ENCODE data around the gene MEGF6.
"Not testable (repeated sequence)": the region's sequence is repeated elsewhere in the genome, so short reads cannot be mapped to it uniquely, and the experiment has no call there.

Gene MEGF6

DNA sequence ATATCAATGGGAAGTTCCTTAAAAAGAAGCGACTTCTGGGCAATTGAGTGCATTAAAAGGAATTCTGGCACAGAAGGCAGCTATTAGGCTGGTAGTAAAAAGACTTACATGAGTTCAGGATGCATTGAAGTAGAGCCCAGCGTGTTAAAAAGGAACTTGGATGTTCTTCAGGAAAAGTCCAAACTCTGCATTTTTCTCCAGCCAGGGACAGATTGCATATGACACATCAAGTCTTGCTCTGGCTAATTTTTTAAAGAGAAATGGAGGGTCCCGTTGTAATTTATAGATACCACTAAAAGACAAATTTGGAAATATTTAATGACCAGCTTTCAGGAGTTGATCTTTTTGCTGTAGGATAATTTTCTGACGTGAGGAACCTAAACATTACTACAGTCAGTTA lies 14.7 kb upstream of the MEGF6 start:
- no peak for DNase-seq

DNA sequence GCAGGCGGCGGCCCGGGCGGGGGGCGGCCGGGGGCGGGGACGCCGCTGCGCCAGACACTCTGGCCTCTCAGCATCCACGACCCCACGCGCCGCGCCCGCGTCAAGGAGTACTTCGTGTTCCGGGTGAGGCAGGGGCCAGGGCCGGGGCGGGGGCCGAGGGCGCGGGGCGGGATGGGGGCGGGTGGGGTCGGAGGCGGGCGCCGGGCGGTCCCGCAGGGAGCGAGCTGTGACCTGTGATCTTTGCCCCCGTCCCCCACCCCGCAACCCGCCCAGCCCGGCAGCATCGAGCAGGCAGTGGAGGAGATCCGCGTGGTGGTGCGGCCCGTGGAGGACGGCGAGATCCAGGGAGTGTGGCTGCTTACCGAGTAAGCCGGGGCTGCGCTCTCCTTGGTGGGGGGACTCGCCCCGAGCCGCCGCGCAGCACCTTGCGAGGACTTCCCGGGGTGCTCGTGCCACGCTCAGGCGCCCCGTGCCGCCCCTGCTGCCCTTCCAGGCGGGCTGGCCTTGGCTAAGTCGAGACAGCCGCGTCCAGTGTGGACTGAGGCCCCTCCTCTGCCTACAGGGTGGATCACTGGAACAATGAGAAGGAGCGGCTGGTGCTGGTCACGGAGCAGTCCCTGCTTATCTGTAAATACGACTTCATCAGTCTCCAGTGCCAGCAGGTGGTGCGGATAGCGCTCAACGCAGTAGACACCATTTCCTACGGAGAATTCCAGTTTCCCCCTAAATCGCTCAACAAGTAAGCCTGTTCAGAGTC lies 14.0 kb upstream of the MEGF6 start:
- DNase-seq: peak; percentile 28

DNA sequence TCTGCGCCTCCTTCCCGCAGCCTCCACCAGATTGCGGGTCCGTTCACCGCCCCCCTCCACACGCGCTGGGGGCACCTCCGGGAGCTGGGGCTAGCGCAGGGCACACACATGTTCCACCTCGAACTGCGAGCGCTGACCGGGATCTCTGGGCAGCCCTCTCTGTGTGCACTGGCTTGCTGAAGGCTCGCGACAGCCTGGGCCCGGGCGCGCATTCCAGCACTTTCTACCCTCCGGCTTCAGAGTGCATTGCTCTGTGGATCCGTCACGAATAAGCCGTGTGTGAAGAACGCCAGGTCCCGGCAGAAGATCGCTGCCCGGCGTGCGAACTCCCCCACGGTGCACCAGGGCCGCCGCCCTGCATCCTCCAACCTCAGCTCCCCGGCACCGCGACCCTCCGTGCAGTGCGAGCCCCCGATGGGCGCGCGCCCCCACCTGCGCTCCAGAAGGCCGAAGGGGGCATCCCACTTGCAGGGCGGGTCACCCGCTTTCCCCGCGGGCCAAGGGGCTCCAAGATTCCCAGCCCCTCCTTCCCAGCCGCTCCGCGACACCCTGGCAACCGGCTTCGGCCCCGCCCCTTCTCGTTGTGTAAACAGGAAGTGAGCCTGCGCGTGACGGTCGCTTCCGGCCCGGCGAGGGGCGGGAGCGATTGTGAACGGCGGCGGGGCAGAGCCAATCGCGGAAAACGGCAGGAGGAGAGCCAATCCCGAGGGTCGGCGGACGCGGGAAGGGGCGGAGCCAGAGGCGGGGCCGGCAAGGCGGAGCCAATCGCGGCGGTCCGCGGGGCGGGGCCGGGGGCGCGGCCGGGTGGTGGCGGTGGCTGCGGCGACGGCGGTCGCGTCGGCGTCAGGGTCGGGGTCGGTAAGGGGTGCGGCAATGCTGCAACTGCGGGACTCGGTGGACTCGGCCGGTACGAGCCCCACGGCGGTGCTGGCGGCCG lies 13.2 kb upstream of the MEGF6 start, which contains the start of gene TPRG1L:
Gene TPRG1L, plus strand, starts transcription at position 816 of the 937 bp plus-strand sequence. Its CDS starts 58 bp downstream, at position 874.
- DNase-seq: peak; percentile 98

DNA sequence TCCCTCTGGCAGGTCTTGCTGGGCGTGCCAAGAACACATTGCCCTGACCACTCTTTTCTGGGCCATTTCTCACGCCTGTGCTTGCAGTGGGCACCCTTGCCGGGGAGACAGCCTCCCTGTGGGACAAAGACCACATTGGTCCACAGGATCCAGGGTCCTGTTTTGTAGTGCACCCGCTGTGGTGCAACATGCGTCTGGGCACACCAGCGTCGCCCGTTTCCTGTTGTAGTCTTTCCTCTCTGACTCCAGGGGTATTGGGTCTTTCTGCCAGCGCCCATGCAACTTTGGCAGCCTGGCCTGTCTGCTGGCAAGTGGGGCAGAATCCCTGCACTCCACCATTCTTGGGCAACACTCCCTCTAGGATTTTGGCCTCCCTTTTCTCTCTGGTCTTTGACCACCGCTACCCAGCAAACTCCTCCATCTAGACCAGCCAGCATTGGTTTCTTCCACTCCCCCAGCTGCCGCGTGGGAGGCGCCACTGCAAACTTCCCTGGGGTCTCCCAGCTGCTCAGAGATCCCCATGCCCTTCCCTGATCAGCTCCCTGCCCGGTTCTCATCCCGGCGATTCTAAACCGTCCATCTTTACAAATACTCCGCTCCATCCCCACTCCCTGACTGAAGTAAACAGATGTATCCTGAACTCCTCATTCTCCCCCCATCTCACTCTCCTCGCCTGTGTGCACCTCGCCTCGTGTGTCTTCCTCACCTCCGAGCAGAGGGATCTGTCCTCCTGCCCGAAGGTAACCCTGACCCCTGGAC lies 12.3 kb upstream of the MEGF6 start:
- DNase-seq: no peak

DNA sequence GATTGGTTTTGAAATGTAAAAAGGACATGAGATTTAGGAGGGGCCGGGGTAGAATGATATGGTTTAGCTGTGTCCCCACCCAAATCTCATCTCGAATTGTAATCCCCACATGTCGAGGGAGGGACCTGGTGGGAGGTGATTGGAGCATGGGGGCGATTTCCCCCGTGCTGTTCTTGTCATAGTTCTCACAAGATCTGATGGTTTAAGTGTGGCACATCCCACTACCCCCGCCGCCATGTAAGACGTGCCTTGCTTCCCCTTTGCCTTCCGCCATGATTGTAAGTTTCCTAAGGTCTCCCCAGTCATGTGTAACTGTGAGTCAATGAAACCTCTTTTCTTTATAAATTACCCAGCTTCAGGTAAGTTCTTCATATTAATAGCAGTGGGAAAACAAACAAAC lies 10.8 kb upstream of the MEGF6 start:
- not testable (repeated sequence) for DNase-seq

DNA sequence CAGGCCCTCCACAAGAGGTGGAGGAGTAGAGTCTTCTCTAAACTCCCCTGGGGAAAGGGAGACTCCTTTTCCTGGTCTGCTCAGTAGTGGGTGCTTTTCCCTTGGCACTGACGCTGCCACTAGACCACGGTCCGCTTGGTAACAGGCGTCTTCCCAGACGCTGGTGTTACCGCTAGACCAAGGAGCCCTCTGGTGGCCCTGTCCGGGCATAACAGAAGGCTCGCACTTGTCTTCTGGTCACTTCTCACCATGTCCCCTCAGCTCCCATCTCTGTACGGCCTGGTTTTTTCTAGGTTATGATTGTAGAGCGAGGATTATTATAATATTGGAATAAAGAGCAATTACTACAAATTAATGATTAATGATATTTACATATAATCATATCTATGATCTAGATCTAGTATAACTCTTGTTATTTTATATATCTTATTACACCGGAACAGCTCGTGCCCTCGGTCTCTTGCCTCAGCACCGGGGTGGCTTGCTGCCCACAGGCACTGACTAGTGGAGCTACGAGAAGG lies 9.9 kb upstream of the MEGF6 start:
- DNase-seq: not testable (repeated sequence)

DNA sequence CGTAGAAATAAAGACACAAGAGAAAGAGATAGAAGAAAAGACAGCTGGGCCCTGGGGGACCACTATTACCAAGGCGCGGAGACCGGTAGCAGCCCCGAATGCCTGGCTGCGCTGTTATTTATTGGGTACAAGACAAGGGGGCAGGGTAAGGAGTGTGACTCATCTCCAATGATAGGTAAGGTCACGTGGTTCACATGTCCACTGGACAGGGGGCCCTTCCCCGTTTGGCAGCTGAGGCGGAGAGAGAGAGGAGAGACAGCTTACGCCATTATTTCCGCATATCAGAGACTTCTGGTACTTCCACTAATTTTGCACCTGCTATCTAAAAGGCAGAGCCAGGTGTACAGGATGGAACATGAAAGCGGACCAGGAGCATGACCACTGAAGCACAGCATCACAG lies 9.4 kb upstream of the MEGF6 start:
- no peak for DNase-seq

DNA sequence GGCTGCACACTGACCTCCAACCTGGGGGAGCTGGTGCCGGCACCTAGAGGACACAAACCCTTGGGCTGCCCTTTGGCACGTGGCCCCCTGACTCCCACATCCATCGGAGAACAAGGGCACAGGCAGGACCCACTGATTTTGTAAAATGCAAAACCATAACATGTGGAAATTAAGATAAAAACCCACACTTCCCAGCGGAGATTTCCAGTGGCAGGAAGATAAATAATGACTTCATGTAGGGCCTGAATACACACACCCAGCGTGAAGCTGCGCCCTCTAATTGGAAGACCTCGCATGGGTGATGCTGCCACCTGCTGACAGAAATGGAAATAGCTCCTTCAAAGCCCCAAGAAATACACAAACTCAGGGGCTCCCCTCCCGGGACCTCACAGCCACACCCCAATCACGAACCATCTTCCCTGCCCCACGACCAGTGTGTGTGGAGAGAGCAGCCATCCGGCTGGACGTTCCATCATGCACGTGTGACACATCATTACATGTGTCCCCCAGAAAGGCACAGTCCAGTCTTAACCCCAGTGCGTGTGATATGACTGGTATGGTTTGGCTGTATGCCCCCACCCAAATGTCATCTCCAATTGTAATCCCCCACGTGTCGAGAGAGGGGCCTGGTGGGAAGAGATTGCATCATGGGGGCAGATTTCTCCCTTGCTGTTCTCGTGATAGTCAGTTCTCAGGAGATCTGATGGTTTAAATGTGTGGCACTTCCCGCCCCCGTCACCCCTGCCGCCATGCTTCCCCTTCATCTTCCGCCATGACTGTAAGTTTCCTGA lies 7.8 kb upstream of the MEGF6 start:
- peak; percentile 73 for DNase-seq

DNA sequence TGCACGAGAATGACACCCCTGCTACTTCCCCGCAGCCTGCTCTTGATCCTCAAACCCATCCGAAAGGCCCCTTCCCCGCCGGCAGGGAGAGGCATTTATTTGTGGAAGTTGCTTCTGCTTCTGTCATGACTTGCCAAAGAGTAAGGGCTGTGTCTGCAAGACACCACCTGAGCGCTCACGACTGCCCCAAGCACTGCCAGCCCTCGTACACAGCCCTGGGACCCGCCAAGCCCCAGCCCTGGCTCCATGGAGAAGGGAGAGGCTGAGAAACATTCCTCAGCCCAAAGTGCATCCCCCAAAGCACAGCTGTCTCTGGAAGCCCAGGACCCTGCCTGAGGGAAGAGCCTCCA lies 7.2 kb upstream of the MEGF6 start:
- DNase-seq: no peak

DNA sequence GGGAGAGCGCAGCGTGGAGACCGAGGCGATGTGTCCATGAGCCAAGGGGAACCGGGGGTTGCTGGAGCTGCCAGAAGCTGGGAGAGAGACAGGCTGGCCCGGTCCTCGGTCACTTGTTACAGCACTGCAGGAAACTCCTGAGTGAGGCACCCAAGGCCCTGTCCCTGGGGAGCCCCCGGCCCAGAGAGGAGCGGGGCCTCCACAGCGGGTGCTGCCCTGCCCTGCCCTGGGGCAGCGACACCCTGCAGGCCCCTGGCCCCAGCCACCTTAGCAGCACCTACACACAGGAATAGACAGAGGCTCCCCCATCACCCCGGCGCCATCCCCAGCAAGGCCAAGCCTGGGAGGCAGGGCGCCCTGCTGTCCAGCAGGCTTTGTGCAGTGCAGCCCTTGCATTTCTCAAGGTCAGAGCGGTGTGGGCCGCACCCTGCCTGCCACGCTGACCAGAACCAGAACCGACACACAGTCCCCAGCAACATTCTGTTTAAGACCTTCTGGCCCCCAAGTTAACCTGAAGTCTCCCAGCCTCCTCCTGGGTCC lies 6.6 kb upstream of the MEGF6 start:
- DNase-seq: no peak

DNA sequence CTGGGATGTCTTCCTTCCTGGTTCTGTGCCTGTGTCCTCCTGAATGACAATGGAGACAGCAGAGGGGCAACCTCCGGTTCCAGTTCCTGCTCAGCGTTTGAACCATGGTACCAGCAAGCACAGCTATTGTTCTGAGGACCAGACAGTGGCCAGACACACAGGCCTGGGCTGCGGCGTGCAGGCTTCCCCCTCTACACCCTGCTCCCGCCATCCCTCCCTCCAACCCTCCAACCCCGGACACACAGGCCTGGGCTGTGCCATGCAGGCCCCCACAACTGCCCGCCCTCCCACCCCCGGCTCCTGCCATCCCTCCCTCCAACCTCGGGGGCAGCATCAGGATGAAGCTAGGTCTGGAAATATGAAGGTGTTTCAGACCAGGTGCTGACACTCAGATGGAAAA lies 5.6 kb upstream of the MEGF6 start:
- DNase-seq: no peak

DNA sequence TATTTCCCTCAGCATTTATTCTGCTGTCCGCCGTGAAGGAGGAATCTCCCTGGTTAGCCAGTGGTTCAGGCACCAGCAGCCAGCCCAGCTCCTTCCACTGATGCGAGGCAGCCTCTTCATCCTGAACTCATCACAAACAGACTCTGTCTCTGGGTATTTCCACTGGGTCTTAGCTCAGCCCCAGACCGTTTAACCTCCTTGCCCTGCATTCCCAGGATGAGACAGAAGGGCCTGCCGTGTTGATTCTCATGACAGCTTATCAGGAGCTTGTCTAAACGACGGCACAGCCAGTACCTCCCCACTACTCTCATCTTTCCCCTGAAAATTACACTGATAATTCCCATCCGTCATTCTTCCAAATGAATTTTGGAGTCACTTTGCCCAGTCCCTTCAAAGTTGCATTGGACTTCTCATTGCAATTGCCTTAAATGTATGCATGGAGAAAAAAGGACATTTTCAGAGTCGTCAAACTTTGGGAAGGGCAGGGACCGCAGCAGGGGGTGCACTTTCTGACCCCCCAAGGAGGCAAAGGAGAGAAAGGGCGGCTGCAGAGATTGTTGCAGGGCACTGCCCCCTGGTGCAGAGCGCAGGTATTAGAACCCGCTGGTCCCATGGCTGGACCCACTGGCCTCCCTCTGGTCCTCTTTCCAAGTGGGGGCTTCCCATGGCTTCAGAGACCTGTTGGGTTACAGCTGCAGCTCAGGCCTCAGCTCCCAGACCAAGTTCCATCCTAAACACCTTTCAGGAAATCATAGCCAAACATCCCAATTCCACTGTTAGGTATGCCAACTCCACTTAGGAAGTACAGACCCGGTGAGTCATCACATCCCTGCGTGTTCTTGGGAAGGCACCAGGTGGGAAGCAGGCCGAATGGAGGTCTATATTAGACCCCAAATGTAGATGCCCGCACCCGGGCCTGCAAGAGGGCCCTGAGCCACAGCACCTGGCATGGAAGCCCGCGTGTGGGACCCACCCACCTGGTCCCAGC lies 3.7 kb upstream of the MEGF6 start:
- no peak for DNase-seq

DNA sequence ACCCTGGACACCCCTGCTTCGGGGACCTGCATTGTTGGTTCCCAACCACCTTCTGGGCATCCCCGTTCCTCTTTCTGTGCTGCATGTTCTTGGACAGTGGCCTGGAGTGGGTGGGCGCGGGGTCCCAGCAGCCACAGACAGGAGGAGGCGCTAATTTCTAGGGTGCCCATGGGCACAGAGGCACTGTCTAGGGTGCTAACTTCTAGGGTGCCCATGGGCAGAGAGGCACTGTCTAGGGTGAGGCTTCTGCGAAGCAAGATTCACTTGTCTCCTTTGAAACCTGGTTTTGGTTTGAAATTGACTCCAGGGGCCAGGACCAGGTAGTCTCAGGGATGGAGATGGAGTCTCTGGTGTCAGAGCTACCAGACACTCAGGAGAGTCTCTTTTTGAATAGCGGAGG lies 815 bp upstream of the MEGF6 start:
- DNase-seq: no peak

DNA sequence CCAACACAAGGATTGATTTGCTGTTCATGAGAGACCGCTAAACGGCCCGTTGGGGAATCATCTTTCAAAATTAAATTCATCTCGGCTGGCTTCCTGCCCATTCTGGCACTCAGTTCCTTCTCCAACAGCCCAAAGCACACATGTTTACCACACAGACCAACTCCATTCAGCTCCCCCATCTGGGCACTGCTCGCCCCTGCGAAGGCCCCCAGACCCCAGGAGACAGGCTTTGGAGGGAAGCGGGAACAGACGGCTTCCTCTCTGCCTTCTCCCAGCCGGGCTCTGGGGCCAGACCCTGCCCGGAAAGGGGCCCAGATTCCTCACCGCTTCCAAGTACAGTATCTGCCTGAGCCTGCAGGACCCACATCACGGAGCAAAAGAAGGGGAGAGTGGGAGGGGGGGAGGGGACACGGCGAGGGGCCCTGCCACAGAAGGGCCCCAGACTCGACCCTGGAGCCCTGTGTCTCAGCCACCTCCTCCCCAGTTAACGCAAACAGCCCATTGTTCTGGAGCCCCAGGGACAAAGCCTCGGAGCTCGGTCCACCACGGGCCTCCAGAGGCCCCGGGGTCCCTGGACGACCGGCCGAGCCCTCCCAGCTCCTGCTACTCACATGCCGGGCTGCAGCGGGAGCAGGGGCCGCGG lies 660 bp downstream of the MEGF6 start:
- no peak for DNase-seq

DNA sequence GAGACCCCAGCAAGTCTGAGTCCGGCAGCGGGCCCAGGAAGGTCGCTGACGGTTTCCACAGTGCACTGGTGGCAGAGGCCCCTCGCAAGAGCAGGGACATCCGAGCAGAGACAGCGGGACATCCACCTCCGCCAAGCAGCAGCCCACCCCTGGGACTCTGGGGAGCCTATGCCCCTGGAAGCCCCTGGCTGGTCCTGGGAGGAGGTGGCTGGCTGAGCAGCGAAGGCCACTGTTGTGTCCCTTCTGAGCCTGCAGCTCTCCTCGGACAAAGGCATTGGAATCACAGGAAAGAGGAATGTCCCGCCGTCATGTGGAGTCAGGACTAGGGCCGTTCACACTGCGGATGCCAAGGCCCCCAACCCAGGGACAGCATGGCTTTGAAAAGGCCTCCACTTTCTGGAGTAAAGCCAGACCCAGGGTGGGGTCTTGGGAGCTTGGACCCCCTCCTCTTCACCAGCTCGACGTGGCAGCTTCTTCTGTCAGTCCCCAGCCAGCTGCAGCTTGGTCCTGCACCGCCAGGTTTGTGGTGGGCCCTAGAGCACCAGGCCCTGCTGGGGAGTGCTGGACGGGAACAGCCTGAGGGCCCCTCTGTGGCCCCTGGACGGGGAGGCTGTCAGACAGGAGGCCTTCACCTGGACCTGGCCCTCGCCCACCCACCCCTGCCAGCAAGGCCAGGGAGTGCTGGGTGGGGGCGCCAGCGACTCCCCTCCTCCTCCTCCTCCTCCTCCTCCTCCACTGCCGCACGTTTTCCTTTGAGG lies 1.4 kb downstream of the MEGF6 start:
- no peak for DNase-seq

DNA sequence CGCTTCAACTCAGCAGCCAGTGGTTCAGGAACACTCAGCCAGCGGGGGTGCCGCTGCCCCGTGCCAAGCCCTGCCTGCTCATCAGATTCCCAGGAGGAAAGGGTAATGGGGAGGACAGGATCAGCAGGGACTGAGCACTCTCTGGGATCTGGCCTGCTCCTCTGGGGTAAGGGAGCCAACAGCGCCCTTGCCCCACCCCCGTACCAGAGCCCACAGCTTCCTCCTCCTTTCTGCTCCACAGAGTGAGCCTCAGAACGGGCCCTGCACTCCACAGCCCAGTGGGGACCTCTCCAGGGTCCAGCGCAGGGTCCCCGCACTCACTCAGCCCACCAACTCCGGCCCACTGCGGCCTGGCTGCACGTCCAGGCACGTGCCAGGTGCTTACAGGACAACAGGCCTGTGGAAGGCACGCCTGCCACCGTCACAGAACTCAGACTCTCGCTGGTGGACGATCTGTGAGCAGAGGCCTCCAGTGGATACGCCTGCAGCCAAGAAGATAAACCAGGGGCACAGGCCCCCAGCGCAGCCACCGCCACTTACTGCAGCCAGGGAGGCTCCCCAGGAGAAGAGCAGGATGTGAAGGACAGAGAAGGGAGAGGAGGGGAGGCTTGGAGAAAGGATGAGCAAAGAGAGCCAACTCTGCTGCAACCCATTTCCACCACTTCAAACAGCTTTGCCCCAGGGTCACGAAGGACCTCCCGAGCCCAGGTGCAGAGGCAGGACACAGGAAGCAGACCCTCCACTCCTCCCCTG lies 2.1 kb downstream of the MEGF6 start:
- DNase-seq: no peak

DNA sequence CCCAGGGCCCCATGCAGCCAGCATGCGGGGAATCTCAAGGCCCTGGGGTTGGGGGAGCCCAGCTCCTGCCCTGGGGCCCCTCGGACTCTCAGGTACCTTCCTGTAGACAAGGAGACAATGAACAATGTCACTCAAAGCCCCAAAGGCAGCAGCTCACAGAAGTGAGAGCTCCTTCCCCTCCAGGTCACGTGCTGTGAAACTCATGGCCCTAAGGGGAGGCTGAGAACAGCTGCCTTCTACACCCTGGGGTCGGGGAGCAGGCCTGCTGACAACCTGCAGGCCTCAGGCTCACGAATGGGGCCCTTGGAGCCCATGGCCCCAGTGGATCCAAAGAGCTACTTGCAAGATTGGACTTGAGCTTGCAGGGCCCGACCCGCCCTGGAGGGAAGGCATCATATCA lies 3.2 kb downstream of the MEGF6 start:
- DNase-seq: no peak

DNA sequence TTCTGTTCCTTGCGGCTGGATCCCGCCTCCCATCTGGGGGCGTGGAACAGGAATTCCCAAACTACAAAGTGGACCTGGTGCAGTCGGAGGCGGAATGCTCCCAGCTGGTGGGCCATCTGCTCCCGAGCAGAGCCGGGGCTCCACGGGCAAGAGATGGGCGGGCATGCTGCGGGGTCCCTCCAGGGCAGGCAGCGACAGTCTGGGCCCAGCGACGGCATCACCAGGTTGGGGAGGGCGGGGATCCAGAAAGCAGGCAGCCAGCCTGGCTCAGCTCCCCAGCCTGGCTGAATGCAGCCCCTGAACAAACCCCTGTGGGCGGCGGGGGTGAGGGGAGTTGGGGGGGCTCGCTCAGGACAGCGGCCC lies 3.6 kb downstream of the MEGF6 start:
- no peak for DNase-seq
